ENCODE data around the gene PPP2R3A. TPM values are rescaled to one million over a fixed set of nuclear protein-coding genes. Genes with fewer than 3 reads are reported as not detected.

Gene PPP2R3A
- total RNA-seq, 1 donor from 2014 or later: 25.9 TPM

GRCh38 chr3:135944831-135945230, 20.7 kb upstream of the PPP2R3A start:
- no peak for TF ChIP-seq CTCF (conservative IDR thresholded peaks at IDR 0.05; ENCODE audit: low read depth, low read length)
- H3K4me3 ChIP-seq (ENCODE audit: low read depth, low read length): no peak overlapping the region
- DNase-seq (ENCODE audit: low read depth): no peak

DNA sequence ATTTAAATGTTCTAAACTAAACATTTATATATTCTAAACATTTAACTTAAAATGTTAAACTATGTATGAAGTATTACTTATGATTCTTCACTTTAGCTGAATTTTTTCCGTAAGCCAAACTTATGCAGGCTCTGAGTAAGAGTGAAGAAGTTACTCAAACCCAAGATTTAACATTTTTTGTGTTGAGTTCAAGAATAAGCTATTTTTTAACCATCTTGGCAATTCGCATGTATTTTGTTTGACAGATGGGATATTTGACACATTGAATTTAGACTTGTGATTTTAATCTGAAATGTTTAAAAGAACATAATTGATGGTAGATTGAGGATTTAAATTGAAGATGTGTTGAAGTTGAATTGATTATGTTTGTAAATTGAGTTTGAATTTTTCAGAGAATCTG, 14.6 kb upstream of the PPP2R3A start:
- no peak for DNase-seq (ENCODE audit: low read depth)
- no peak overlapping the region for H3K4me3 ChIP-seq (ENCODE audit: low read depth, low read length)
- no peak for TF ChIP-seq CTCF (conservative IDR thresholded peaks at IDR 0.05; ENCODE audit: low read depth, low read length)

GRCh38 chr3:135964160-135964955, 1.2 kb upstream of the PPP2R3A start:
- TF ChIP-seq CTCF (conservative IDR thresholded peaks at IDR 0.05; ENCODE audit: low read depth, low read length): no peak
- DNase-seq (ENCODE audit: low read depth): no peak
- no peak overlapping the region for H3K4me3 ChIP-seq (ENCODE audit: low read depth, low read length)

DNA sequence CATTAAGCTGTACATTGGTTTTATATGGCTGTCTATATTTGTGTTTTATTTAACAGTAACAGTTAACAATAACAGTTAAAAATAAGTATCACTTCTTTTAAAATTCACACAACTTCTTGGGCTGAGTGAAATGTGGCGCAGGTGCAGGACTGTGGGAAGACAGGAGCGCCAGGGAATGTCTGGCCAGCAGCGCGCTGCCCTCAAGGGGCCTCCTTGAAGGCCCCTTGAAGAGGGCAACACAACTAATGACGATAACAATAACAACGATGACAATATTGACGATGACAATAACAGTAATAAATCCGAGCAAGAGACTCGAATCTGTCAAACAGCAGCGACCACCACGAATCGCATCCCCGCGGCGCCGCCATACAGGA, 411 bp upstream of the PPP2R3A start:
- DNase-seq (ENCODE audit: low read depth): no peak
- TF ChIP-seq CTCF (conservative IDR thresholded peaks at IDR 0.05; ENCODE audit: low read depth, low read length): no peak

DNA sequence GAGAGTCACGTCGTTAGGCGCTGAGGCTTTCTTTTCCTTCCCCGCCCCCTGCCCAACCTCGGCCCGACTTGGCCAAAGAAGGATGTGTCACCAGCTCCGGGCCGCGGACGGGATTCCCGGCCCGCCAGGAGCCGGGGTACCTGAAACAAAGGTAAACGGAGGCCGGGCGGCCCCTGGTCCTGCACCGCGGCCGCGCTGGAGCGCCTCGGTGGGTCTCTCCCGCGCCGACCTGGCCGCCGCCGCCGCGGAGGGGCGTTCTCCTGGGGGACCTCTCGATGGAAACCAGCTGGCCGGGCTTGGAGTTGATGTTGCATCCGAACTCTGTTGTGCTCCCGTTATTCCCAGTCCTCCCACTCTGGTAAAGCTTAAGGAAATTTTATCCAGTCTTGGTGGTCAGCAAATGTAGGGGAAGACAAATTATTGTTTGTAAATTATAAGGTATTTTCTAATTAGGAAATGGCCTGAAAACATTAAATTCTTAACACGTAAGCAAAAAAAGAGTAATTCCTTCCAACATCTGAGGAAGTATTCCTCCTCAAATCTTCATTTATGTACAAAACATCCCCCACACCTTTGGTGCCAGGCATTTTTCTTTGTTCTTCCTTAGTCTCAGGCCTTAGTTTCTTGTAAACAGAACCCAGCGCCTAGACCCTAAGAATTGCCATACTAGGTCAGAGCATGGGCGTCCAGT, 888 bp downstream of the PPP2R3A start:
- peak; percentile 5 for TF ChIP-seq CTCF (conservative IDR thresholded peaks at IDR 0.05; ENCODE audit: low read depth, low read length)
- no peak for DNase-seq (ENCODE audit: low read depth)
- peak overlapping the region; percentile 85 for H3K4me3 ChIP-seq (ENCODE audit: low read depth, low read length)

More for the DNA sequence above, 411 bp upstream of the PPP2R3A start:
- peak overlapping the region; percentile 44 for H3K4me3 ChIP-seq (ENCODE audit: low read depth, low read length)

DNA sequence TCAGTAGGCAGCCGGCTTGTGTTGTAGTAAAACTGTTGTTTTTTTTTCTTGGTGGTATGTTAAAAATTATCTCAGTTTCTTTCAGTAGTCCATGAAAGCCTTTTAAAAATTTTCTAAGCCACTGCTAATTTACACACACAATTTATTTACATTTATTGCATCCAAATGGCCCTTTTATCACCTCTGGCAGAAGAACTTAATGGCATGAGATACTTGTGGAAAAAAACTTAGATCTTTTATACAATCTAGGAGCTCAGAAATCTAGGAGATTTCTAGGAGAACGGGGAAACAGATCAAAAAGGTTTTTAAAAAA, 1.4 kb downstream of the PPP2R3A start:
- TF ChIP-seq CTCF (conservative IDR thresholded peaks at IDR 0.05; ENCODE audit: low read depth, low read length): no peak
- peak overlapping the region; percentile 85 for H3K4me3 ChIP-seq (ENCODE audit: low read depth, low read length)

More for the DNA sequence above, 1.4 kb downstream of the PPP2R3A start:
- DNase-seq (ENCODE audit: low read depth): no peak
